ENCODE data around the gene RPSA.
"Not testable (repeated sequence)": the region's sequence is repeated elsewhere in the genome, so short reads cannot be mapped to it uniquely, and the experiment has no call there.

The RPSA gene

GRCh38 chr3:39390181-39390580 is 16.3 kb upstream of the RPSA start:
- DNase-seq: no peak

- DNase-seq: no peak
Observed at GRCh38 chr3:39396690-39397089, 9.8 kb upstream of the RPSA start.

GRCh38 chr3:39398700-39399099 is 7.8 kb upstream of the RPSA start:
- DNase-seq: no peak

GRCh38 chr3:39401983-39402382 is 4.5 kb upstream of the RPSA start:
- DNase-seq: no peak

GRCh38 chr3:39404943-39405686 is 1.4 kb upstream of the RPSA start:
- DNase-seq: no peak

GRCh38 chr3:39405687-39406367 is 693 bp upstream of the RPSA start:
- no peak for DNase-seq

GRCh38 chr3:39407259-39407629 is 724 bp downstream of the RPSA start:
- no peak for DNase-seq

GRCh38 chr3:39407773-39408492 is 1.4 kb downstream of the RPSA start:
- DNase-seq: no peak

- DNase-seq: no peak
Observed at GRCh38 chr3:39408493-39409372, 2.2 kb downstream of the RPSA start.

GRCh38 chr3:39409514-39410136 is 3.1 kb downstream of the RPSA start:
- no peak for DNase-seq

- no peak for DNase-seq
Observed at GRCh38 chr3:39410893-39411292, 4.4 kb downstream of the RPSA start.

GRCh38 chr3:39412668-39413260 is 6.2 kb downstream of the RPSA start:
- no peak for DNase-seq

GRCh38 chr3:39413691-39414420 is 7.3 kb downstream of the RPSA start:
- DNase-seq: peak; percentile 69

- DNase-seq: peak; percentile 69
Observed at GRCh38 chr3:39414421-39414907, 7.9 kb downstream of the RPSA start.

GRCh38 chr3:39415302-39415701 is 8.8 kb downstream of the RPSA start:
- not testable (repeated sequence) for DNase-seq

GRCh38 chr3:39415983-39416382 is 9.5 kb downstream of the RPSA start:
- peak; percentile 19 for DNase-seq

GRCh38 chr3:39416998-39417397 is 10.5 kb downstream of the RPSA start:
- not testable (repeated sequence) for DNase-seq

- peak; percentile 74 for DNase-seq
Observed at GRCh38 chr3:39418556-39419225, 12.2 kb downstream of the RPSA start.

- no peak for DNase-seq
Observed at GRCh38 chr3:39419742-39420315, 13.3 kb downstream of the RPSA start.

GRCh38 chr3:39420543-39420942 is 14.0 kb downstream of the RPSA start:
- DNase-seq: no peak

Data from NCI-H82 (cell line).